ENCODE measurements around the gene HOGA1.
"Not testable (repeated sequence)": the region's sequence is repeated elsewhere in the genome, so short reads cannot be mapped to it uniquely, and the experiment has no call there.

DNA sequence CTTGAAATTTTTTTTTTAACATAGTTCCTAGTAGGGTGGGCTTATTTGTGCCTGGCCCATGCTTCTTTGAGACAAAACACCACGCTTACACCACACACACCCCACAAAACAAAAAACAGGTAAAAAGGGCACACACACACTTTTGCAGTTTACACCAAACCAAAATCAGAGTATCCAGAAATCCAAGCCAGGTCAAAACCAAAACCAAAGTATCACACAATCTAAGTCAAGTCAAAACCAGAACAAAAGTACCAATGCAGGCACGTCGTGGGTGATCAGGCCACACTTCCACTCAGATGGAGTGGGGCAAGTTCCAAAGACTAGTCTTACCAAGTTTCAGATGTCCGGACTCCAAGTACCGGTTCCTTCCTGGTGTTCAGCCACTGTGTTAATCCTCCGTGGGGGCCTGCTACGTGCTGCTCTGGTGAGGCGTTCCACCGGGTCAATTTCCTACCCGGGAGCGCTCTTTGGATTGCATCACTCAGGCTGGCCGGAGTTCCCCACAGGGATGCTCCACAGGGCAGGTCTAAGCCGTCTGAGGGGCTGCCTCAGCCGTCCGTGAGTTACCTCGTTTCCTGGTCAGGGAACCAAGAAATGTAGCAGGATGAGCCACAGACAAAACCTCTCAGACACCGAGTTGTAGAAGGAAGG lies 23.3 kb upstream of the HOGA1 start:
- not testable (repeated sequence) for TF ChIP-seq POLR2AphosphoS5 (IDR thresholded peaks at IDR 0.05; ENCODE audit: insufficient read depth in 1 of 2, low read depth in 1 of 2); POLR2A (IDR thresholded peaks at IDR 0.05)
